SK-N-SH (cell line): ENCODE results near the gene VIM. TPM values are rescaled to one million over a fixed set of nuclear protein-coding genes. Genes with fewer than 3 reads are reported as not detected.

ENCODE experiments used
- CTCF ChIA-PET: fragments of 300-600, 350-600 bp; formaldehyde crosslinking; extraction: SDS; loops from one replicate; lab custom pipeline; 2021; lab: Yijun Ruan, JAX
- POLR2A ChIA-PET: fragments of 350-600 bp; sonication (Branson Sonifier 250); formaldehyde crosslinking; extraction: SDS; loops from one replicate; lab custom pipeline; 2020; ENCODE audit warnings: antibody characterized with exemption, inconsistent platforms; lab: Yijun Ruan, JAX
- DNase-seq: peaks from one replicate; pipeline ENCODE4 v3.0.0; 2012
- H2AFZ ChIP-seq: fragments of 200-600 bp; sonication (generic); 2 replicates; pipeline ENCODE4 v1.8.1; 2016; ENCODE audit warnings: antibody characterized with exemption, mild to moderate bottlenecking, low read depth
- H3F3A ChIP-seq: fragments of 200-600 bp; sonication (generic); replicated peaks from 2 replicates; pipeline ENCODE3; 2016; ENCODE audit warnings: antibody characterized with exemption, mild to moderate bottlenecking; ENCODE audit not compliant: insufficient read depth
- H3K27ac ChIP-seq, 2 experiments: fragments of 200-500 bp in 1 of 2; fragments of 200-600 bp in 1 of 2; sonication (Bioruptor generic) in 1 of 2; sonication (generic), shearing (Covaris generic) in 1 of 2; 2 replicates each; pipeline versions ENCODE4 v1.5.1 to v1.6.1; 2014 to 2016; ENCODE audit warnings: low read depth in 2 of 2, inconsistent platforms in 1 of 2, low read length in 1 of 2, mild to moderate bottlenecking in 1 of 2, mixed read lengths in 1 of 2
- H3K27me3 ChIP-seq: fragments of 200-600 bp; sonication (generic), shearing (Covaris generic); 2 replicates; pipeline ENCODE4 v1.6.1; 2016; ENCODE audit warnings: mixed run types; ENCODE audit not compliant: insufficient read depth
- H3K36me3 ChIP-seq, 2 experiments: fragments of 200-500 bp in 1 of 2; fragments of 200-600 bp in 1 of 2; sonication (Bioruptor generic) in 1 of 2; sonication (generic) in 1 of 2; replicated peaks in 1 of 2; 2 replicates each; pipeline versions ENCODE3 to v1.5.1; 2014 to 2016; ENCODE audit warnings: low read length in 1 of 2, mild to moderate bottlenecking in 1 of 2; ENCODE audit not compliant: insufficient read depth in 2 of 2, control insufficient read depth in 1 of 2
- H3K4me1 ChIP-seq, 2 experiments: fragments of 200-500 bp in 1 of 2; fragments of 200-600 bp in 1 of 2; sonication (Bioruptor generic) in 1 of 2; sonication (generic), shearing (Covaris generic) in 1 of 2; 2 replicates each; pipeline versions ENCODE4 v1.5.1 to v1.6.1; 2014 to 2016; ENCODE audit warnings: low read depth in 1 of 2, low read length in 1 of 2, mixed run types in 1 of 2; ENCODE audit not compliant: insufficient read depth in 2 of 2, control insufficient read depth in 1 of 2
- H3K4me2 ChIP-seq: fragments of 200-600 bp; sonication (generic), shearing (Covaris generic); 2 replicates; pipeline ENCODE4 v1.6.1; 2017; ENCODE audit warnings: mixed run types
- H3K4me3 ChIP-seq, 2 experiments: fragments of 200-500 bp in 1 of 2; fragments of 200-600 bp in 1 of 2; sonication (Bioruptor generic) in 1 of 2; sonication (generic), shearing (Covaris generic) in 1 of 2; 2 replicates each; pipeline versions ENCODE4 v1.5.1 to v1.8.1; 2014 to 2016; ENCODE audit warnings: low read depth in 2 of 2, inconsistent platforms in 1 of 2, low read length in 1 of 2, mild to moderate bottlenecking in 1 of 2, mixed read lengths in 1 of 2, moderate library complexity in 1 of 2
- H3K79me2 ChIP-seq: fragments of 200-600 bp; sonication (generic); 2 replicates; pipeline ENCODE4 v1.8.1; 2017; ENCODE audit warnings: mild to moderate bottlenecking; ENCODE audit not compliant: insufficient read depth
- H3K9ac ChIP-seq: fragments of 200-600 bp; sonication (generic); 2 replicates; pipeline ENCODE4 v1.6.1; 2017; ENCODE audit warnings: mixed run types
- H3K9me2 ChIP-seq: fragments of 200-600 bp; sonication (generic); 2 replicates; pipeline ENCODE4 v1.6.1; 2017; ENCODE audit warnings: mixed run types
- H3K9me3 ChIP-seq: fragments of 200-600 bp; sonication (generic); 2 replicates; pipeline ENCODE4 v1.6.1; 2017; ENCODE audit warnings: mixed run types, mild to moderate bottlenecking, moderate library complexity
- H4K20me1 ChIP-seq: fragments of 200-600 bp; sonication (generic); 2 replicates; pipeline ENCODE4 v1.6.1; 2017; ENCODE audit warnings: mild to moderate bottlenecking, mixed run types; ENCODE audit not compliant: insufficient read depth
- ELF1 ChIP-seq: IDR thresholded peaks from 2 replicates; pipeline ENCODE4 v1.4.0; 2012
- EP300 ChIP-seq, 2 experiments: IDR thresholded peaks; 2 replicates each; pipeline versions ENCODE4 v1.4.0 to v1.6.1; 2012; ENCODE audit warnings: borderline replicate concordance in 1 of 2, low read depth in 1 of 2, low read length in 1 of 2
- GABPA ChIP-seq: IDR thresholded peaks from 2 replicates; pipeline ENCODE4 v1.4.0; 2012; ENCODE audit warnings: low read depth, mild to moderate bottlenecking
- GATA2 ChIP-seq: sonication (generic); formaldehyde crosslinking; IDR thresholded peaks from 2 replicates; pipeline ENCODE4 v1.5.0; 2020; ENCODE audit warnings: mild to moderate bottlenecking, missing genetic modification reagents
- JUND ChIP-seq: IDR thresholded peaks from 2 replicates; pipeline ENCODE4 v1.4.0; 2012
- MAX ChIP-seq: IDR thresholded peaks from 2 replicates; pipeline ENCODE4 v1.4.0; 2012; ENCODE audit warnings: low read depth
- MEF2A ChIP-seq: IDR thresholded peaks from 2 replicates; pipeline ENCODE4 v1.4.0; 2012; ENCODE audit warnings: low read depth, borderline replicate concordance
- MXI1 ChIP-seq: IDR thresholded peaks from 2 replicates; pipeline ENCODE4 v1.6.1; 2012; ENCODE audit warnings: mild to moderate bottlenecking, low read depth, low read length, improper control_type of control experiment
- NRF1 ChIP-seq: IDR thresholded peaks from 2 replicates; pipeline ENCODE4 v1.6.1; 2012; ENCODE audit warnings: low read depth, mild to moderate bottlenecking, low read length
- RAD21 ChIP-seq: IDR thresholded peaks from 2 replicates; pipeline ENCODE4 v1.6.1; 2012; ENCODE audit warnings: mild to moderate bottlenecking, low read length
- RCOR1 ChIP-seq: fragments of 150-350 bp; IDR thresholded peaks from 2 replicates; pipeline ENCODE4 v1.6.1; 2017; ENCODE audit warnings: antibody characterized with exemption, low read length
- RFX5 ChIP-seq: IDR thresholded peaks from 2 replicates; pipeline ENCODE4 v1.6.1; 2012; ENCODE audit warnings: mild to moderate bottlenecking, improper control_type of control experiment, low read length
- YY1 ChIP-seq: IDR thresholded peaks from 2 replicates; pipeline ENCODE4 v1.4.0; 2012; ENCODE audit warnings: low read depth, mild to moderate bottlenecking
- WGBS: methylation state at CpG from one replicate; pipeline ENCODE4 v1.1.6; 2017; ENCODE audit warnings: low lambda C conversion rate; 5-methylcytosine and 5-hydroxymethylcytosine counted together
- polyA plus RNA-seq, 3 experiments: library from polyadenylated mRNA; depleted of rRNA; stranded (reverse); fragments of >200 nt; gene quantifications; 2 replicates each; pipeline ENCODE4 v1.2.3, GENCODE V29; 2012
- TF ChIP-seq, protein P1 (sequence below): fragments of 150-350 bp; IDR thresholded peaks from 2 replicates; pipeline ENCODE4 v1.6.1; 2017; ENCODE audit warnings: antibody characterized with exemption, low read length, low read depth, borderline replicate concordance
- TF ChIP-seq, protein P2 (sequence below): IDR thresholded peaks from 2 replicates; pipeline ENCODE4 v1.4.0; 2012; ENCODE audit warnings: low read depth, borderline replicate concordance
- TF ChIP-seq, protein P3 (sequence below): IDR thresholded peaks from 2 replicates; pipeline ENCODE4 v1.4.0; 2012; ENCODE audit warnings: low read depth, borderline replicate concordance
- TF ChIP-seq, protein P4 (sequence below): IDR thresholded peaks from 2 replicates; pipeline ENCODE4; 2012
- TF ChIP-seq, protein P5 (sequence below): IDR thresholded peaks from 2 replicates; pipeline ENCODE4 v1.6.1; 2012; ENCODE audit warnings: mild to moderate bottlenecking, low read depth, low read length, moderate library complexity

The VIM gene
- polyA plus RNA-seq, 1 of the 3 experiments (the other 2 are of a cell fraction): 5,016 TPM

- H2AFZ ChIP-seq: no peak overlapping the region
- H3K27ac ChIP-seq: no peak overlapping the region
- H3K36me3 ChIP-seq: peaks cover 0 to 15% of the 10 kb centered on the region in 2 experiments
- TF ChIP-seq, protein P1, sequence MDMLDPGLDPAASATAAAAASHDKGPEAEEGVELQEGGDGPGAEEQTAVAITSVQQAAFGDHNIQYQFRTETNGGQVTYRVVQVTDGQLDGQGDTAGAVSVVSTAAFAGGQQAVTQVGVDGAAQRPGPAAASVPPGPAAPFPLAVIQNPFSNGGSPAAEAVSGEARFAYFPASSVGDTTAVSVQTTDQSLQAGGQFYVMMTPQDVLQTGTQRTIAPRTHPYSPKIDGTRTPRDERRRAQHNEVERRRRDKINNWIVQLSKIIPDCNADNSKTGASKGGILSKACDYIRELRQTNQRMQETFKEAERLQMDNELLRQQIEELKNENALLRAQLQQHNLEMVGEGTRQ: no peak
- TF ChIP-seq, protein P2, sequence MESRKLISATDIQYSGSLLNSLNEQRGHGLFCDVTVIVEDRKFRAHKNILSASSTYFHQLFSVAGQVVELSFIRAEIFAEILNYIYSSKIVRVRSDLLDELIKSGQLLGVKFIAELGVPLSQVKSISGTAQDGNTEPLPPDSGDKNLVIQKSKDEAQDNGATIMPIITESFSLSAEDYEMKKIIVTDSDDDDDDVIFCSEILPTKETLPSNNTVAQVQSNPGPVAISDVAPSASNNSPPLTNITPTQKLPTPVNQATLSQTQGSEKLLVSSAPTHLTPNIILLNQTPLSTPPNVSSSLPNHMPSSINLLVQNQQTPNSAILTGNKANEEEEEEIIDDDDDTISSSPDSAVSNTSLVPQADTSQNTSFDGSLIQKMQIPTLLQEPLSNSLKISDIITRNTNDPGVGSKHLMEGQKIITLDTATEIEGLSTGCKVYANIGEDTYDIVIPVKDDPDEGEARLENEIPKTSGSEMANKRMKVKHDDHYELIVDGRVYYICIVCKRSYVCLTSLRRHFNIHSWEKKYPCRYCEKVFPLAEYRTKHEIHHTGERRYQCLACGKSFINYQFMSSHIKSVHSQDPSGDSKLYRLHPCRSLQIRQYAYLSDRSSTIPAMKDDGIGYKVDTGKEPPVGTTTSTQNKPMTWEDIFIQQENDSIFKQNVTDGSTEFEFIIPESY: no peak
- no peak for TF ChIP-seq GABPA
- no peak for TF ChIP-seq ELF1
- TF ChIP-seq MXI1: no peak
- TF ChIP-seq RCOR1: no peak
- TF ChIP-seq RAD21: no peak
- TF ChIP-seq RFX5: no peak
- TF ChIP-seq, protein P3, sequence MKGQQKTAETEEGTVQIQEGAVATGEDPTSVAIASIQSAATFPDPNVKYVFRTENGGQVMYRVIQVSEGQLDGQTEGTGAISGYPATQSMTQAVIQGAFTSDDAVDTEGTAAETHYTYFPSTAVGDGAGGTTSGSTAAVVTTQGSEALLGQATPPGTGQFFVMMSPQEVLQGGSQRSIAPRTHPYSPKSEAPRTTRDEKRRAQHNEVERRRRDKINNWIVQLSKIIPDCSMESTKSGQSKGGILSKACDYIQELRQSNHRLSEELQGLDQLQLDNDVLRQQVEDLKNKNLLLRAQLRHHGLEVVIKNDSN: no peak
- TF ChIP-seq YY1: no peak
- no peak for TF ChIP-seq JUND
- no peak for TF ChIP-seq MAX
- TF ChIP-seq NRF1: no peak
- TF ChIP-seq, all 33 proteins: peak for 0
- ChIA-PET CTCF (interaction anchor here (0.9 to 1.9 kb wide), 5 partner anchors 15 to 377 kb away, joined by 3 to 8 read pairs (median 3); partner anchors contain the start of gene TRDMT1), POLR2A (no interaction called here)
- peaks cover 54% of the 10 kb centered on the region for H3K79me2 ChIP-seq
- peaks cover 38% of the 10 kb centered on the region for H3F3A ChIP-seq
- no peak overlapping the region for H3K4me2 ChIP-seq
- peaks cover 16% of the 10 kb centered on the region for H4K20me1 ChIP-seq
- no peaks in the 10 kb centered on the region for H3K9me3 ChIP-seq
- no peak overlapping the region for H3K9ac ChIP-seq
- H3K9me2 ChIP-seq: no peaks in the 10 kb centered on the region
- H3K27me3 ChIP-seq: no peaks in the 10 kb centered on the region
- no peak overlapping the region for H3K4me3 ChIP-seq
- WGBS: 94% methylated on average over 4 of the region's 4 CpGs
- H3K4me1 ChIP-seq: peaks cover 8 to 10% of the 10 kb centered on the region in 2 experiments
- no peak for DNase-seq
These were observed 2.2 kb upstream of the VIM start for GRCh38 chr10:17225808-17226207.

DNA sequence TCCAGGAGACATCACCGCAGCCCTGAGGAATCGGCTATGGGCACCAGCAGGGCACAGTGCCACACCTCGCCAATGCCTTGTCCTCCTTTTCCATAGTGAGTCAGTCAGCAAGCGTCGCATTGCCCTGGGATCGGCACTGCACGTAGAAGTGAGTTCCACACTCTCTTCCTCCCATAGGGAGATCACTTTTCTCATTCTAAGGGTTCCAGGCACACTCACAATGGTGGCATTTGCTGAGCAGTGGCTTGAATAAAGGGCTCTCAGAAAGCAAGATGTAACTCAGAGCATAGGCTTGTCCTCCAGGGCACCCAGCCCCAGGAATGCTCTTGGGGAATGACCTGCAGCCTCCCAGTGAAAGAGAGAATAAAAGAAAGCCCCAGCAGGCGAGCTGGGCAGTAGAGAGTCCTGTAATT, 1.1 kb upstream of the VIM start:
- Histone ChIP-seq H2AFZ (no peak overlapping the region), H3K36me3 (peaks cover 10 to 26% of the 10 kb centered on the region in 2 experiments), H3K27me3 (no peaks in the 10 kb centered on the region), H3K4me2 (peak overlapping the region; percentile 88), H3K9me2 (no peaks in the 10 kb centered on the region), H3F3A (peaks cover 39% of the 10 kb centered on the region), H3K27ac (peak overlapping the region; percentile 94 to 100; a peak in 3 of 4 replicates), H3K4me1 (peaks cover under 1 to 8% of the 10 kb centered on the region in 2 experiments; a peak in 3 of 4 replicates), H3K79me2 (peaks cover 65% of the 10 kb centered on the region), H3K9ac (peak overlapping the region; percentile 100; the same call in 1 of the 2 replicates), H3K9me3 (no peaks in the 10 kb centered on the region), H3K4me3 (peak overlapping the region in 1 of 2 experiments; percentile 85; a peak in 1 of 4 replicates), H4K20me1 (peaks cover 27% of the 10 kb centered on the region)
- CTCF ChIA-PET: interaction anchor here (0.6 to 1.9 kb wide), 5 partner anchors 15 to 1900 kb away, joined by 3 to 8 read pairs (median 4); partner anchors contain the start of gene TRDMT1
- POLR2A ChIA-PET: no interaction called here
- no peak for DNase-seq
- WGBS: 90% methylated on average over 8 of the region's 8 CpGs
- TF ChIP-seq EP300 (IDR thresholded peaks at IDR 0.05; ENCODE audit: borderline replicate concordance in 1 of 2, low read depth in 1 of 2, low read length in 1 of 2) (no peak), GATA2 (CRISPR knock-in tag) (no peak), MXI1 (no peak), MEF2A (no peak)
- TF ChIP-seq, protein P4, sequence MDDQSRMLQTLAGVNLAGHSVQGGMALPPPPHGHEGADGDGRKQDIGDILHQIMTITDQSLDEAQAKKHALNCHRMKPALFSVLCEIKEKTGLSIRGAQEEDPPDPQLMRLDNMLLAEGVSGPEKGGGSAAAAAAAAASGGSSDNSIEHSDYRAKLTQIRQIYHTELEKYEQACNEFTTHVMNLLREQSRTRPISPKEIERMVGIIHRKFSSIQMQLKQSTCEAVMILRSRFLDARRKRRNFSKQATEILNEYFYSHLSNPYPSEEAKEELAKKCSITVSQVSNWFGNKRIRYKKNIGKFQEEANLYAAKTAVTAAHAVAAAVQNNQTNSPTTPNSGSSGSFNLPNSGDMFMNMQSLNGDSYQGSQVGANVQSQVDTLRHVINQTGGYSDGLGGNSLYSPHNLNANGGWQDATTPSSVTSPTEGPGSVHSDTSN: no peak
- TF ChIP-seq, protein P5, sequence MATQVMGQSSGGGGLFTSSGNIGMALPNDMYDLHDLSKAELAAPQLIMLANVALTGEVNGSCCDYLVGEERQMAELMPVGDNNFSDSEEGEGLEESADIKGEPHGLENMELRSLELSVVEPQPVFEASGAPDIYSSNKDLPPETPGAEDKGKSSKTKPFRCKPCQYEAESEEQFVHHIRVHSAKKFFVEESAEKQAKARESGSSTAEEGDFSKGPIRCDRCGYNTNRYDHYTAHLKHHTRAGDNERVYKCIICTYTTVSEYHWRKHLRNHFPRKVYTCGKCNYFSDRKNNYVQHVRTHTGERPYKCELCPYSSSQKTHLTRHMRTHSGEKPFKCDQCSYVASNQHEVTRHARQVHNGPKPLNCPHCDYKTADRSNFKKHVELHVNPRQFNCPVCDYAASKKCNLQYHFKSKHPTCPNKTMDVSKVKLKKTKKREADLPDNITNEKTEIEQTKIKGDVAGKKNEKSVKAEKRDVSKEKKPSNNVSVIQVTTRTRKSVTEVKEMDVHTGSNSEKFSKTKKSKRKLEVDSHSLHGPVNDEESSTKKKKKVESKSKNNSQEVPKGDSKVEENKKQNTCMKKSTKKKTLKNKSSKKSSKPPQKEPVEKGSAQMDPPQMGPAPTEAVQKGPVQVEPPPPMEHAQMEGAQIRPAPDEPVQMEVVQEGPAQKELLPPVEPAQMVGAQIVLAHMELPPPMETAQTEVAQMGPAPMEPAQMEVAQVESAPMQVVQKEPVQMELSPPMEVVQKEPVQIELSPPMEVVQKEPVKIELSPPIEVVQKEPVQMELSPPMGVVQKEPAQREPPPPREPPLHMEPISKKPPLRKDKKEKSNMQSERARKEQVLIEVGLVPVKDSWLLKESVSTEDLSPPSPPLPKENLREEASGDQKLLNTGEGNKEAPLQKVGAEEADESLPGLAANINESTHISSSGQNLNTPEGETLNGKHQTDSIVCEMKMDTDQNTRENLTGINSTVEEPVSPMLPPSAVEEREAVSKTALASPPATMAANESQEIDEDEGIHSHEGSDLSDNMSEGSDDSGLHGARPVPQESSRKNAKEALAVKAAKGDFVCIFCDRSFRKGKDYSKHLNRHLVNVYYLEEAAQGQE: no peak
- TF ChIP-seq, protein P1: no peak
